Prostate gland (tissue), 2 donors: ENCODE data around the gene GAS1. TPM values are rescaled to one million over a fixed set of nuclear protein-coding genes. Genes with fewer than 3 reads are reported as not detected.

ENCODE experiments used
- DNase-seq: peaks from one replicate; pipeline ENCODE4 v3.0.0-alpha.2; 2019; ENCODE audit warnings: low spot score
- H3K27ac ChIP-seq, 2 donors: fragments of 200-600 bp; sonication (generic); 2 replicates each; pipeline ENCODE4 v1.5.1; 2017 to 2019
- H3K27me3 ChIP-seq: fragments of 200-600 bp; sonication (generic); replicated peaks from 2 replicates; pipeline ENCODE4 v1.5.1; 2019; ENCODE audit not compliant: insufficient read depth
- H3K36me3 ChIP-seq, 2 donors: fragments of 200-600 bp; sonication (generic); 1 replicate in 1 of 2; 2 replicates in 1 of 2; pipeline versions ENCODE4 v1.5.1 to v1.8.1; 2017 to 2019
- H3K4me1 ChIP-seq: fragments of 200-600 bp; sonication (generic); replicated peaks from 2 replicates; pipeline ENCODE4 v1.5.1; 2019
- H3K4me3 ChIP-seq, 2 donors: fragments of 200-600 bp; sonication (generic); 2 replicates each; pipeline ENCODE4 v1.5.1; 2017 to 2019
- H3K9me3 ChIP-seq: fragments of 200-600 bp; sonication (generic); 2 replicates; pipeline ENCODE4 v1.5.1; 2017
- POLR2A ChIP-seq: fragments of 450-650 bp; IDR thresholded peaks from one replicate; pipeline ENCODE4 v1.6.1; 2016; ENCODE audit warnings: antibody characterized with exemption, mild to moderate bottlenecking
- POLR2AphosphoS5 ChIP-seq: sonication (generic); formaldehyde crosslinking; IDR thresholded peaks from one replicate; pipeline ENCODE4 v1.6.1; 2017; ENCODE audit warnings: antibody characterized with exemption
- WGBS: methylation state at CpG from one replicate; pipeline ENCODE4 v1.1.5; 2018; 5-methylcytosine and 5-hydroxymethylcytosine counted together
- intact Hi-C: fragments of 100-400 bp; cut with DNase I; formaldehyde crosslinking; loops from one replicate; pipeline ENCODE4 v1.14.2; 2022
- total RNA-seq, 2 donors: library from RNA; depleted of rRNA; stranded (reverse); fragments of >200 nt; gene quantifications; one replicate each; pipeline ENCODE4 v1.1.0, GENCODE V29; 2016
- TF ChIP-seq, protein P1 (sequence below), 4 experiments: fragments of 200-600 bp in 2 of 4; fragments of 450-650 bp in 2 of 4; sonication (generic) in 2 of 4; IDR thresholded peaks; 1 replicate in 3 of 4; 2 replicates in 1 of 4; pipeline ENCODE4 v1.5.1; 2016 to 2019; ENCODE audit warnings: antibody characterized with exemption in 4 of 4, mild to moderate bottlenecking in 2 of 4, moderate library complexity in 2 of 4

The GAS1 gene
- total RNA-seq, 2 donors from 2014 or later: 41.9 to 82.1 TPM

DNA sequence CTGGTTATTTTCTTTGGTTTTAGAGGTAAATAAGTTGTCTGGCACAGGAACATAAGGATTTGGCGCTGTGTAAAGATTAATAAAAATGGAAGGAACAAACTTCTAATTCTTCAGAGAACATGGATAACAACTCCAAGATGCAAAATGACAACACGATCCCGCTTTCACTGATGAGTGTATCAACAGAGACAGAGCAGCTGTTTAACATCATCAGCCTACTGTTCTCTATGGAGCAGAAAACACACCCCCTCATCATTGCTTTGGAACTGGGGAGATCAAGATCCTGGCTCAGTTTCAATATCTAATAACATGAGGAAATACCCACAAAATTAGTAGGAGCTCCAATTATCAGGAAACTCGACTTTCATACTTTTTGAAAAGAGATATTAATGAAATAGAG is 8.3 kb upstream of the GAS1 start:
- no peaks in the 10 kb centered on the region for H3K9me3 ChIP-seq
- no peak for TF ChIP-seq POLR2A
- TF ChIP-seq POLR2AphosphoS5: no peak
- TF ChIP-seq, protein P1, sequence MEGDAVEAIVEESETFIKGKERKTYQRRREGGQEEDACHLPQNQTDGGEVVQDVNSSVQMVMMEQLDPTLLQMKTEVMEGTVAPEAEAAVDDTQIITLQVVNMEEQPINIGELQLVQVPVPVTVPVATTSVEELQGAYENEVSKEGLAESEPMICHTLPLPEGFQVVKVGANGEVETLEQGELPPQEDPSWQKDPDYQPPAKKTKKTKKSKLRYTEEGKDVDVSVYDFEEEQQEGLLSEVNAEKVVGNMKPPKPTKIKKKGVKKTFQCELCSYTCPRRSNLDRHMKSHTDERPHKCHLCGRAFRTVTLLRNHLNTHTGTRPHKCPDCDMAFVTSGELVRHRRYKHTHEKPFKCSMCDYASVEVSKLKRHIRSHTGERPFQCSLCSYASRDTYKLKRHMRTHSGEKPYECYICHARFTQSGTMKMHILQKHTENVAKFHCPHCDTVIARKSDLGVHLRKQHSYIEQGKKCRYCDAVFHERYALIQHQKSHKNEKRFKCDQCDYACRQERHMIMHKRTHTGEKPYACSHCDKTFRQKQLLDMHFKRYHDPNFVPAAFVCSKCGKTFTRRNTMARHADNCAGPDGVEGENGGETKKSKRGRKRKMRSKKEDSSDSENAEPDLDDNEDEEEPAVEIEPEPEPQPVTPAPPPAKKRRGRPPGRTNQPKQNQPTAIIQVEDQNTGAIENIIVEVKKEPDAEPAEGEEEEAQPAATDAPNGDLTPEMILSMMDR (IDR thresholded peaks at IDR 0.05): no peak
- 62% methylated on average over 4 of the region's 4 CpGs for WGBS
- intact Hi-C loops: no loop called here
- no peaks in the 10 kb centered on the region for H3K27me3 ChIP-seq
- H3K36me3 ChIP-seq: no peaks in the 10 kb centered on the region
- H3K27ac ChIP-seq: no peak overlapping the region
- H3K4me3 ChIP-seq: no peak overlapping the region
- no peak for DNase-seq
- no peaks in the 10 kb centered on the region for H3K4me1 ChIP-seq

DNA sequence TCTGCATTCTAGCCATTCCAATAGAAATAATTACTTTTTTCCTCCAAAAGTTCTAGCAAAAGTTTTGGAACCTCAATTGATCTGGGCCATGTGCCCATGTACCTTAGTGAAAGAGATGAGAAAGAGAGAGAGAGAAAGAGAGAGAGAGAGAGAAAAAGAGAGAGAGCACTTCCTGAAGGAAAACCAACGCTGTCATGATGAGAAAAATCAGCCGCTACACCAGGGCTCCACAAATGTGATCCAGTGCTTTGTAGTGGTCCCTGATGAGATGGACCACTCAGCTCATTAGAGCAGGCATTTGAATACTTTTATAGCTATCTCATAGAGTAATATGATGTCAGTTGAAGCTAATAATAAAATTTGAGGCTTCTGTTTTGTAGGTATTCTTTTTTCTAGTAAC is 7.7 kb upstream of the GAS1 start:
- TF ChIP-seq POLR2AphosphoS5 (no peak), POLR2A (no peak)
- TF ChIP-seq, protein P1 (IDR thresholded peaks at IDR 0.05): no peak
- Histone ChIP-seq H3K9me3 (no peaks in the 10 kb centered on the region), H3K27ac (no peak overlapping the region), H3K4me1 (no peaks in the 10 kb centered on the region), H3K27me3 (no peaks in the 10 kb centered on the region), H3K36me3 (no peaks in the 10 kb centered on the region), H3K4me3 (no peak overlapping the region)
- intact Hi-C loops: no loop called here
- 78% methylated on average over 2 of the region's 2 CpGs for WGBS
- DNase-seq: no peak

DNA sequence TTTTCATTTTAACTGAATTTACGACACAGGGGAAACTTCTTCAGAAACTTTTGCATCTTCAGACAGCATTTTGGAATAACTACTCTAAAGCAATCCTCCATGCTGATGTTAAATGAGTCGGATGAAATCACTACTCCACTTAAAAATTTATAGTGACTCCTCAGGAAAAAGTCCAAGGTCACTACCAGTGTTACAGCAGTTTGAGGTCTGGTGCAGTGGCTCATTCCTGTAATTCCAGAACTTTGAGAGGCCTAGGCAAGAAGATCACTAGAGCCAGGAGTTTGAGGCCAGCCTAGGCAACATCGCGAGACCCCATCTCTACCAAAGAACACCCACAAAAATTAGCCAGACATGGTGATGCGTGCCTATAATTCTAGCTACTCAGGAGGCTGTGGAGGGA is 5.9 kb upstream of the GAS1 start:
- intact Hi-C loops: no loop called here
- no peak for DNase-seq
- no peaks in the 10 kb centered on the region for H3K9me3 ChIP-seq
- H3K27me3 ChIP-seq: no peaks in the 10 kb centered on the region
- H3K36me3 ChIP-seq: no peaks in the 10 kb centered on the region
- WGBS: 94% methylated on average over 5 of the region's 5 CpGs
- no peaks in the 10 kb centered on the region for H3K4me1 ChIP-seq
- no peak for TF ChIP-seq POLR2AphosphoS5
- TF ChIP-seq POLR2A: no peak
- TF ChIP-seq, protein P1 (IDR thresholded peaks at IDR 0.05): no peak
- no peak overlapping the region for H3K27ac ChIP-seq
- H3K4me3 ChIP-seq: no peak overlapping the region

DNA sequence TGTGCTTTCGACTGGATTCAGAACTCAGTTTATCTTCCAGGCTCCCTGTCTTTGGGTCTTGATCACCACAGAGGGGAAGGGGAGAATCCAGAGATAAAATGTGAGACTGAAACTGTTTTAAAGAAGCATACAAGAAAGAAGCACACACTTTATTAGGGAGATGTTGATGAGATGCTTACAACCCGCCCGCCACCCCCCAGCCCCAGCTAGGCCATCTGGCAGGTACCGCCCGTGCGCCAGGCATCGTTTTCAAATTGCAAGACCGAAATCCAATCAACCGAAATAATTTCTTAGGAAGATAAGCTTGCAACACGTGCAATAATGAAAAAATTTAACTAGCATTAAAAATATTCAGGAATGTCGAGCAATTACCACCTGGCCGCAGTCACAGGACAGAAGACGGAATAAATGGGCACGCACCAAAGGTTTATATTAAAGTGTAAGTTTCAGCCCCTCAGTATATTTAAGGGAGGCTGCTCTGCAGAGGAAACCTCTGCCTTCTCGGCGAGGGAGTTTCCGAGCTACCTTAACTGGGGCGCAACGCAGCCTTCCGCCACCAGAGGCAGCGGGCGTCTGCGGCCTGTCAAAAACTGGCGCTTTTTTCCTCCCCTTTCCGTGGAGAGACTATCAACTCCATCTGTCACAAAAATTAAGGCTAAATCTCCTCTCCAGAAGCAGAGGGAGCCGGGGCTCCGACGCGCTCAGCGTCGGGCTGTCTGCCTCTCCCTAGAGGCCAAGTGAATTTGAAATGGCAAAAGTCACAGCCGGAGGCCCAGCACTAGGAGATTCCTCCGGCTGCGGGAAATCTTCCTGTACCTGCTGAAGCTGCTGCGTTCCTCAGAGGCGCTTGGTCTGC is 996 bp upstream of the GAS1 start:
- intact Hi-C loops: loop anchor here (5.0 to 10.0 kb wide), 5 partner anchors 89 to 514 kb away; no protein-coding TSS in a partner anchor
- under 1% methylated on average over 35 of the region's 36 CpGs for WGBS
- Histone ChIP-seq H3K4me3 (peak overlapping the region; percentile 71 to 80), H3K27me3 (no peaks in the 10 kb centered on the region), H3K27ac (peak overlapping the region; percentile 76 to 95), H3K9me3 (no peaks in the 10 kb centered on the region), H3K4me1 (peaks cover 5% of the 10 kb centered on the region), H3K36me3 (no peaks in the 10 kb centered on the region)
- TF ChIP-seq, protein P1 (IDR thresholded peaks at IDR 0.05): peak; percentile 68 to 86 (median 80)
- TF ChIP-seq POLR2AphosphoS5 (peak; percentile 74), POLR2A (no peak)
- peak; percentile 77 for DNase-seq
